ENCODE data around the gene DOCK3. TPM values are rescaled to one million over a fixed set of nuclear protein-coding genes. Genes with fewer than 3 reads are reported as not detected.

DOCK3 gene
- total RNA-seq, 1 experiment from 2014 or later: 8.3 TPM

DNA sequence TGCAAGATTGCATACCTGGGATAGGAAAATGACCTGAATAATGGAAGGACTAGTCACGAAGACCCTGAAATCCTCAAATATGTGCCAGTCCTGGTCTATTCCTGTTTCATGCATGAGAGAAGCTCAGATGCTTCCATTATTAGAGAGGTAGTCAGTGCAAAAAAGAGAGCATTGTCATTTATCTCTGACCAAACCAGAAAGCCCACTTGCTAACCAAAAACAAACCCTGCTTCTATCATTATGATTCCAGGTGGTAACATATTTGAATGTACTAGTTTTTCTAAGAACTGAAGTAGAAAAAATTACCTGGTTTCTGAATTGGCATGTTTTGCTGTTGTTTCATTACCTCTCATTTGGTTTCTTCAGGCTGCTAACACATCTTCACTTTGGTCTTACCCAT, 549.6 kb downstream of the DOCK3 start:
- no peak overlapping the region for H2AK5ac ChIP-seq (ENCODE audit: insufficient read length, low read length)
- H2AFZ ChIP-seq (ENCODE audit: low read length): no peak overlapping the region
- H3K4ac ChIP-seq (ENCODE audit: low read depth, low read length): no peak overlapping the region
- no peak for DNase-seq
- no peak overlapping the region for H3T11ph ChIP-seq (ENCODE audit: low read length)
- H3K27ac ChIP-seq (ENCODE audit: insufficient read length, low read depth, low read length): no peak overlapping the region
- no peak overlapping the region for H2BK15ac ChIP-seq (ENCODE audit: low read depth, low read length)
- no peaks in the 10 kb centered on the region for H4K20me1 ChIP-seq (ENCODE audit: control insufficient read depth, insufficient read depth, insufficient read length)
- H3K27me3 ChIP-seq (ENCODE audit: insufficient read depth, low read length): no peaks in the 10 kb centered on the region; the same call in 1 of the 2 replicates
- H3K56ac ChIP-seq (ENCODE audit: insufficient read length, low read depth, low read length): no peak overlapping the region
- H3K79me1 ChIP-seq (ENCODE audit: insufficient read depth, low read depth, low read length, poor library complexity, severe bottlenecking): no peaks in the 10 kb centered on the region
- no peak overlapping the region for H2BK20ac ChIP-seq (ENCODE audit: low read depth, low read length, poor library complexity, severe bottlenecking)
- TF ChIP-seq, protein P1, sequence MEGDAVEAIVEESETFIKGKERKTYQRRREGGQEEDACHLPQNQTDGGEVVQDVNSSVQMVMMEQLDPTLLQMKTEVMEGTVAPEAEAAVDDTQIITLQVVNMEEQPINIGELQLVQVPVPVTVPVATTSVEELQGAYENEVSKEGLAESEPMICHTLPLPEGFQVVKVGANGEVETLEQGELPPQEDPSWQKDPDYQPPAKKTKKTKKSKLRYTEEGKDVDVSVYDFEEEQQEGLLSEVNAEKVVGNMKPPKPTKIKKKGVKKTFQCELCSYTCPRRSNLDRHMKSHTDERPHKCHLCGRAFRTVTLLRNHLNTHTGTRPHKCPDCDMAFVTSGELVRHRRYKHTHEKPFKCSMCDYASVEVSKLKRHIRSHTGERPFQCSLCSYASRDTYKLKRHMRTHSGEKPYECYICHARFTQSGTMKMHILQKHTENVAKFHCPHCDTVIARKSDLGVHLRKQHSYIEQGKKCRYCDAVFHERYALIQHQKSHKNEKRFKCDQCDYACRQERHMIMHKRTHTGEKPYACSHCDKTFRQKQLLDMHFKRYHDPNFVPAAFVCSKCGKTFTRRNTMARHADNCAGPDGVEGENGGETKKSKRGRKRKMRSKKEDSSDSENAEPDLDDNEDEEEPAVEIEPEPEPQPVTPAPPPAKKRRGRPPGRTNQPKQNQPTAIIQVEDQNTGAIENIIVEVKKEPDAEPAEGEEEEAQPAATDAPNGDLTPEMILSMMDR (conservative IDR thresholded peaks at IDR 0.05): no peak
- no peaks in the 10 kb centered on the region for H3K23me2 ChIP-seq (ENCODE audit: insufficient read length, low read depth, low read length, poor library complexity, severe bottlenecking)
- Mint-ChIP-seq H3K4me3 (no peak overlapping the region), H3K4me1 (peaks cover 9 to 10% of the 10 kb centered on the region in 2 experiments), H3K27ac (no peak overlapping the region), H3K36me3 (ENCODE audit: insufficient read depth in 1 of 3, low read depth in 3 of 3) (peaks cover 0 to 12% (median 9%) of the 10 kb centered on the region in 3 experiments; a peak in 4 of 7 replicates), H3K27me3 (ENCODE audit: low read depth) (no peaks in the 10 kb centered on the region), H3K9me3 (no peaks in the 10 kb centered on the region)
- no peak overlapping the region for H3K9ac ChIP-seq (ENCODE audit: extremely low read depth, insufficient read length, low read length)
- H4K5ac ChIP-seq (ENCODE audit: insufficient read length, low read depth, low read length): no peak overlapping the region
- H2BK5ac ChIP-seq (ENCODE audit: insufficient read length, low read length): no peak overlapping the region
- H3K4me1 ChIP-seq (ENCODE audit: insufficient read depth, low read length): no peaks in the 10 kb centered on the region
- no peak overlapping the region for H2BK120ac ChIP-seq (ENCODE audit: low read depth, low read length, poor library complexity, severe bottlenecking)
- no peak overlapping the region for H3K4me2 ChIP-seq (ENCODE audit: insufficient read depth, insufficient read length, low read length)
- H3K23ac ChIP-seq (ENCODE audit: insufficient read length, low read depth, low read length): no peak overlapping the region
- no peak overlapping the region for H3K18ac ChIP-seq (ENCODE audit: insufficient read length, low read depth, low read length)
- no peak overlapping the region for H3K14ac ChIP-seq (ENCODE audit: insufficient read depth, low read length)
- WGBS (ENCODE audit: extremely low coverage, insufficient read length, low lambda C conversion rate): no CpG with 5 or more reads among the region's 1 CpG
- H4K8ac ChIP-seq (replicated peaks; ENCODE audit: insufficient read length, low read depth, low read length): no peak overlapping the region
- H3K79me2 ChIP-seq (ENCODE audit: insufficient read depth, low read length): no peaks in the 10 kb centered on the region
- no peaks in the 10 kb centered on the region for H3K9me3 ChIP-seq (ENCODE audit: control insufficient read depth, low read depth, low read length)
- H2BK12ac ChIP-seq (ENCODE audit: insufficient read length, low read depth, low read length): no peak overlapping the region
- no peak overlapping the region for H4K91ac ChIP-seq (ENCODE audit: insufficient read length, low read depth, low read length)

All from H9 (cell line).